Thoracic aorta (tissue), 2 donors: Measurements from ENCODE around the gene KCND2. TPM values are rescaled to one million over a fixed set of nuclear protein-coding genes. Genes with fewer than 3 reads are reported as not detected.

Experiments used
- ATAC-seq: fragments of 150-250 bp; one replicate; pipeline ENCODE4 v1.8.0; 2017; ENCODE audit warnings: low read depth; ENCODE audit not compliant: insufficient number of reproducible peaks, low FRiP score
- DNase-seq: peaks from one replicate; pipeline ENCODE4 v3.0.0-alpha.2; 2020; ENCODE audit warnings: low spot score
- H3K27ac ChIP-seq, 2 donors: fragments of 200-600 bp; sonication (generic); 1 replicate in 1 of 2; 2 replicates in 1 of 2; pipeline ENCODE4 v1.5.1; 2016; ENCODE audit warnings: mild to moderate bottlenecking in 2 of 2, moderate library complexity in 2 of 2
- H3K27me3 ChIP-seq: fragments of 200-600 bp; sonication (generic); replicated peaks from 2 replicates; pipeline ENCODE4 v1.6.0; 2016; ENCODE audit warnings: mild to moderate bottlenecking; ENCODE audit not compliant: insufficient read depth
- H3K36me3 ChIP-seq: fragments of 200-600 bp; sonication (generic); one replicate; pipeline ENCODE4 v1.5.1; 2016
- H3K4me1 ChIP-seq, 2 donors: fragments of 200-600 bp; sonication (generic); 1 replicate in 1 of 2; 2 replicates in 1 of 2; pipeline versions ENCODE4 v1.5.1 to v1.6.0; 2016; ENCODE audit warnings: low read depth in 2 of 2, mild to moderate bottlenecking in 1 of 2; ENCODE audit not compliant: control insufficient read depth in 1 of 2
- H3K4me3 ChIP-seq: fragments of 200-600 bp; sonication (generic); 2 replicates; pipeline ENCODE4 v1.5.1; 2016; ENCODE audit warnings: mild to moderate bottlenecking
- H3K9me3 ChIP-seq: fragments of 200-600 bp; sonication (generic); 2 replicates; pipeline ENCODE4 v1.5.1; 2016
- CTCF ChIP-seq: fragments of 200-600 bp; sonication (generic); IDR thresholded peaks from one replicate; pipeline ENCODE4 v1.5.1; 2019; ENCODE audit warnings: antibody characterized with exemption
- total RNA-seq, 2 donors: library from RNA; depleted of rRNA; stranded (reverse); fragments of >200 nt; gene quantifications; one replicate each; pipeline versions ENCODE4 v1.1.0 to v1.2.3, GENCODE V29; 2016

Gene KCND2
- total RNA-seq, 2 donors from 2014 or later: 0.14 to 0.99 TPM

GRCh38 chr7:120278773-120279172 lies 5.8 kb downstream of the KCND2 start:
- H3K27ac ChIP-seq: no peak overlapping the region
- TF ChIP-seq CTCF: no peak
- no peak overlapping the region for H3K4me3 ChIP-seq
- H3K36me3 ChIP-seq: no peaks in the 10 kb centered on the region
- H3K27me3 ChIP-seq: no peaks in the 10 kb centered on the region
- no peaks in the 10 kb centered on the region for H3K4me1 ChIP-seq
- ATAC-seq: no peak
- H3K9me3 ChIP-seq: no peaks in the 10 kb centered on the region
- DNase-seq: no peak

GRCh38 chr7:120280743-120281142 lies 7.8 kb downstream of the KCND2 start:
- H3K36me3 ChIP-seq: no peaks in the 10 kb centered on the region
- ATAC-seq: no peak
- TF ChIP-seq CTCF: no peak

GRCh38 chr7:120293027-120293426 lies 20.1 kb downstream of the KCND2 start:
- no peaks in the 10 kb centered on the region for H3K36me3 ChIP-seq
- H3K27me3 ChIP-seq: no peaks in the 10 kb centered on the region
- H3K4me1 ChIP-seq: no peaks in the 10 kb centered on the region
- H3K9me3 ChIP-seq: no peaks in the 10 kb centered on the region
- DNase-seq (no peak), ATAC-seq (no peak)
- no peak overlapping the region for H3K27ac ChIP-seq
- TF ChIP-seq CTCF: no peak
- H3K4me3 ChIP-seq: no peak overlapping the region

More at GRCh38 chr7:120280743-120281142, 7.8 kb downstream of the KCND2 start:
- no peaks in the 10 kb centered on the region for H3K27me3 ChIP-seq
- no peak overlapping the region for H3K4me3 ChIP-seq
- no peak for DNase-seq
- no peaks in the 10 kb centered on the region for H3K9me3 ChIP-seq
- no peaks in the 10 kb centered on the region for H3K4me1 ChIP-seq
- no peak overlapping the region for H3K27ac ChIP-seq

- Histone ChIP-seq H3K27me3 (no peaks in the 10 kb centered on the region), H3K9me3 (no peaks in the 10 kb centered on the region), H3K36me3 (no peaks in the 10 kb centered on the region), H3K27ac (no peak overlapping the region), H3K4me3 (no peak overlapping the region), H3K4me1 (no peaks in the 10 kb centered on the region)
- DNase-seq (no peak), ATAC-seq (no peak)
- no peak for TF ChIP-seq CTCF
Measured at GRCh38 chr7:120302190-120302589, 29.2 kb downstream of the KCND2 start.

GRCh38 chr7:120303105-120303504 lies 30.1 kb downstream of the KCND2 start:
- ATAC-seq (no peak), DNase-seq (no peak)
- Histone ChIP-seq H3K27me3 (no peaks in the 10 kb centered on the region), H3K27ac (no peak overlapping the region), H3K4me1 (no peaks in the 10 kb centered on the region), H3K36me3 (no peaks in the 10 kb centered on the region), H3K9me3 (no peaks in the 10 kb centered on the region), H3K4me3 (no peak overlapping the region)
- TF ChIP-seq CTCF: no peak
